ENCODE results near the gene PSMB8.

The PSMB8 gene

DNA sequence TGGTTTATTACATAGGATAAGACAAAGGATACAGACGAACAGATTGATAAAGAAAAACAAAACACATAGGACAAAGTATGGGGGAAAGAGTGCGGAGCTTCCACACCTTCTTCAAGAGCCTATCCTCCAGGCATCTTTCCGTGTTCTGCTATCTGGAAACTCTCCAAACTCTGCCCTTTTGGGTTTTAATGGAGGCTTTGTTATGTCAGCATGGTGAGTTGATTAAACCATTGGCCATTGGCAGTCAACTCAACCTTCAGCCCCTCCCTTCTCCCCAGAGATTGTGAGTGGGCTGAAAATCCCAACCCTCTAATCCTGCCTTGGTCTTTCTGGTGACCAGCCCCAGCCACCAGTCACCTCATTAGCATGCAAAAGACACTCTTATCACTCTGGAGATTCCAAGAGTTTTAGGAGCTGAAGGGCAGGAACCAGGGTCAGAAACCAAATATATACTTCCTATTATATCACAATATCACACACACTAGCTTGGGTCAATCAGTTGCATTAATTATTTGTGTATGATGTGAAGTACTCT lies 50.9 kb downstream of the PSMB8 start:
- no peak for DNase-seq

Data from CD4-positive, alpha-beta T cell treated with Interferon gamma for 1 hour (primary cell).